Fibroblast of villous mesenchyme (primary cell): ENCODE measurements around the gene PKM. TPM values are rescaled to one million over a fixed set of nuclear protein-coding genes. Genes with fewer than 3 reads are reported as not detected.

Experiments
- DNase-seq: peaks from one replicate; pipeline ENCODE4 v3.0.0-alpha.2; 2010; ENCODE audit warnings: low read depth
- H3K4me3 ChIP-seq: 2 replicates; pipeline ENCODE4 v1.5.1; 2011; ENCODE audit warnings: low read depth, mild to moderate bottlenecking, low read length
- CTCF ChIP-seq: IDR thresholded peaks from 2 replicates; pipeline ENCODE4 v1.5.1; 2012; ENCODE audit warnings: low read depth, mild to moderate bottlenecking, low read length; ENCODE audit not compliant: insufficient read depth
- total RNA-seq: library from RNA; depleted of rRNA; stranded (reverse); fragments of >200 nt; gene quantifications from 2 replicates; pipeline ENCODE4 v1.2.3, GENCODE V29; 2012

Gene PKM
- total RNA-seq, 1 donor = 2,239 TPM

DNA sequence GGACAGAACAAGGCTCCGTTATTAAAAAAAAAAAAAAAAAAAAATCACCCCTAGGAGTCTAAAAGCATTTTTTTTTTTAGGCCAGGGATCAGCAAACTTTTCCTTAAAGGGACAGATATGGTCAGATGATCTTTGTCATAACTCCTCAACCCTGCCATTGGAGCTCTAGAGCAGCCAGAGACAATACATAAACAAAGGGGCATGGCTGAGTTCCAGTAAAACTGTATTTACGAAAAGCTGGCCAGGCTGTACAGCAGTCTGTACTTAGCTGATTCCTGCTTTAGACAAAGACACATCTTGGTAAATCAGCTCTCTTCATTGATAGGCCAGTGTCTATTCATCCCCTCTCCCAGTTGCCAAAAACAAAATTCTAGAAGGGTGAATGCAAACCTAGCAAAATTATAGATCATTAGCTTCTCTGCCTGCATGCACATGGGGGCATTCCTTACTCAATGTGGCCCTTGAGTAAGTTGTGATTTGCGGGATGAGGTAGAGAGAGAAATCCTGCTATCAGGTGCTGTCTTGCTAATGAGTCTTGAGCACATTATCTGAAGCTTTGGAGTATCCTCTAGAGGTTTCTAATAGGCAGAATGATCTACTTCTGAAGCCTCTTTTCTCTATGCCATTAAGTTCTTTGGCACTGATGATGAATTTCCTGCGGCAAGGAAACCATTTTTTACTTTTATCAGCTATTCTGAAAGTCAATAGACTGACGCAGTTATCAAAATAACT lies 77.6 kb downstream of the PKM start:
- TF ChIP-seq CTCF = no peak
- no peak for DNase-seq
- H3K4me3 ChIP-seq = no peak overlapping the region

Other genes starting within 250 kb of the PKM start
- gene MYO9A, start 113.0 kb downstream of the PKM start, total RNA-seq = 47.4 and 51.8 TPM in 2 replicates
- 1.3 and 2.6 TPM in 2 replicates for gene SENP8, start 112.8 kb downstream of the PKM start, total RNA-seq
- under 0.01 and 0.43 TPM in 2 replicates for gene GRAMD2A, start 33.4 kb downstream of the PKM start, total RNA-seq
- 25.9 and 29.6 TPM in 2 replicates for gene PARP6, start 41.4 kb upstream of the PKM start, total RNA-seq
- 0.32 TPM in 1 of 2 replicates, not detected in the other for gene CELF6, start 89.0 kb upstream of the PKM start, total RNA-seq
- 44.9 and 61.5 TPM in 2 replicates for gene HEXA, start 144.8 kb upstream of the PKM start, total RNA-seq
- not detected in 2 replicates for gene TMEM202, start 167.1 kb upstream of the PKM start, total RNA-seq
- 21.3 and 37.6 TPM in 2 replicates for gene ARIH1, start 243.1 kb upstream of the PKM start, total RNA-seq